H1 (cell line): ENCODE results near the gene KHDC4. TPM values are rescaled to one million over a fixed set of nuclear protein-coding genes. Genes with fewer than 3 reads are reported as not detected.

Source experiments
- CTCF ChIA-PET: fragments of 300-600 bp; sonication (Branson Sonifier 250); formaldehyde crosslinking; loops from one replicate; lab custom pipeline; 2021; ENCODE audit not compliant: partially characterized antibody; lab: Charles Lee
- POLR2A ChIA-PET: fragments of 300-600 bp; sonication (Branson Sonifier 250); formaldehyde crosslinking; loops from one replicate; lab custom pipeline; 2021; ENCODE audit warnings: inconsistent platforms; ENCODE audit not compliant: partially characterized antibody; lab: Charles Lee
- DNase-seq, 2 experiments: peaks; one replicate each; pipeline versions ENCODE4 v3.0.0 to v3.0.0-alpha.2; 2010 to 2022; ENCODE audit warnings: low spot score in 2 of 2, low read depth in 1 of 2, mixed read lengths in 1 of 2
- FAIRE-seq: peaks from 2 replicates; lab custom pipeline; 2011; peaks lifted over from hg19 to GRCh38; lab: Jason Lieb, UNC
- H2AFZ ChIP-seq: 2 replicates; pipeline ENCODE4 v1.8.1; 2012; ENCODE audit warnings: low read length, inconsistent platforms
- H2AK5ac ChIP-seq: 2 replicates; pipeline ENCODE4 v1.6.1; 2013; ENCODE audit warnings: low read depth, low read length
- H2BK120ac ChIP-seq: replicated peaks from 2 replicates; pipeline ENCODE3; 2013; ENCODE audit warnings: low read depth, low read length, inconsistent platforms
- H2BK12ac ChIP-seq: 2 replicates; pipeline ENCODE4 v1.6.1; 2013; ENCODE audit warnings: low read depth, low read length
- H2BK15ac ChIP-seq: 2 replicates; pipeline ENCODE4 v1.6.1; 2013; ENCODE audit warnings: low read length
- H2BK20ac ChIP-seq: 2 replicates; pipeline ENCODE4 v1.6.1; 2013; ENCODE audit warnings: low read length
- H2BK5ac ChIP-seq: 2 replicates; pipeline ENCODE4 v1.6.1; 2013; ENCODE audit warnings: low read depth, low read length
- H3K14ac ChIP-seq: 2 replicates; pipeline ENCODE4 v1.6.1; 2013; ENCODE audit warnings: inconsistent platforms; ENCODE audit not compliant: insufficient read length
- H3K18ac ChIP-seq: 2 replicates; pipeline ENCODE4 v1.6.1; 2013; ENCODE audit warnings: low read length; ENCODE audit errors: extremely low read depth
- H3K23ac ChIP-seq: 2 replicates; pipeline ENCODE4 v1.6.1; 2013; ENCODE audit warnings: inconsistent platforms; ENCODE audit not compliant: insufficient read length
- H3K23me2 ChIP-seq: 2 replicates; pipeline ENCODE4 v1.6.1; 2013; ENCODE audit warnings: low read depth, low read length
- H3K27ac ChIP-seq: 2 replicates; pipeline ENCODE4 v1.6.1; 2011; ENCODE audit warnings: low read depth, low read length, inconsistent platforms
- H3K27me3 ChIP-seq, 4 experiments: replicated peaks in 1 of 4; 1 replicate in 1 of 4; 2 replicates in 3 of 4; pipeline versions ENCODE4 v1.6.1 to v1.8.1; 2011 to 2013; ENCODE audit warnings: low read length in 3 of 4, mild to moderate bottlenecking in 3 of 4, inconsistent platforms in 2 of 4, mixed read lengths in 2 of 4, moderate library complexity in 1 of 4; ENCODE audit not compliant: control insufficient read depth in 3 of 4, insufficient read depth in 3 of 4; ENCODE audit errors: extremely low read depth in 1 of 4
- H3K36me3 ChIP-seq, 4 experiments: 2 replicates each; pipeline versions ENCODE4 v1.6.1 to v1.8.1; 2011 to 2013; ENCODE audit warnings: mild to moderate bottlenecking in 4 of 4, low read length in 3 of 4, moderate library complexity in 2 of 4, control low read depth in 1 of 4, inconsistent platforms in 1 of 4; ENCODE audit not compliant: insufficient read depth in 4 of 4, control insufficient read depth in 2 of 4
- H3K4ac ChIP-seq: replicated peaks from 2 replicates; pipeline ENCODE3; 2013; ENCODE audit warnings: low read length, low read depth, mixed read lengths, inconsistent platforms; ENCODE audit not compliant: insufficient read length
- H3K4me1 ChIP-seq, 4 experiments: replicated peaks in 1 of 4; 1 replicate in 1 of 4; 2 replicates in 3 of 4; pipeline versions ENCODE4 v1.6.1 to v1.8.1; 2011 to 2013; ENCODE audit warnings: low read length in 3 of 4, inconsistent platforms in 2 of 4, mixed read lengths in 1 of 4; ENCODE audit not compliant: insufficient read depth in 4 of 4, control insufficient read depth in 3 of 4
- H3K4me2 ChIP-seq, 2 experiments: 2 replicates each; pipeline versions ENCODE4 v1.6.1 to v1.8.1; 2011 to 2013; ENCODE audit warnings: low read depth in 2 of 2, low read length in 2 of 2, control low read depth in 1 of 2, inconsistent platforms in 1 of 2, mild to moderate bottlenecking in 1 of 2; ENCODE audit not compliant: insufficient read depth in 1 of 2
- H3K4me3 ChIP-seq, 4 experiments: fragments of 200-600, 300-600 bp in 1 of 4; sonication (generic), shearing (Covaris generic), sonication (Bioruptor Twin) in 1 of 4; 2 replicates each; pipeline versions ENCODE4 v1.5.1 to v1.8.1; 2011 to 2016; ENCODE audit warnings: low read length in 4 of 4, low read depth in 3 of 4, control low read depth in 2 of 4, inconsistent platforms in 2 of 4, mild to moderate bottlenecking in 2 of 4, mixed read lengths in 1 of 4, moderate library complexity in 1 of 4; ENCODE audit not compliant: insufficient read depth in 2 of 4; ENCODE audit errors: extremely low read depth in 1 of 4
- H3K56ac ChIP-seq: replicated peaks from 2 replicates; pipeline ENCODE3; 2013; ENCODE audit warnings: low read depth, mild to moderate bottlenecking, mixed read lengths, low read length, inconsistent platforms; ENCODE audit not compliant: insufficient read length
- H3K79me1 ChIP-seq: 2 replicates; pipeline ENCODE4 v1.6.1; 2013; ENCODE audit warnings: low read depth, low read length, control low read depth
- H3K79me2 ChIP-seq, 2 experiments: 2 replicates each; pipeline versions ENCODE4 v1.6.1 to v1.8.1; 2012 to 2013; ENCODE audit warnings: low read length in 2 of 2, mild to moderate bottlenecking in 2 of 2, inconsistent platforms in 1 of 2; ENCODE audit not compliant: insufficient read depth in 2 of 2, control insufficient read depth in 1 of 2
- H3K9ac ChIP-seq, 4 experiments: replicated peaks in 1 of 4; 1 replicate in 1 of 4; 2 replicates in 3 of 4; pipeline versions ENCODE4 v1.6.1 to v1.8.1; 2011 to 2013; ENCODE audit warnings: low read depth in 3 of 4, low read length in 3 of 4, control low read depth in 2 of 4, mild to moderate bottlenecking in 2 of 4, moderate library complexity in 2 of 4, inconsistent platforms in 1 of 4; ENCODE audit errors: extremely low read depth in 1 of 4
- H3K9me3 ChIP-seq, 2 experiments: 2 replicates each; pipeline versions ENCODE4 v1.6.1 to v1.8.1; 2012 to 2013; ENCODE audit warnings: mild to moderate bottlenecking in 2 of 2, moderate library complexity in 2 of 2, control low read depth in 1 of 2, inconsistent platforms in 1 of 2, low read depth in 1 of 2, low read length in 1 of 2, mixed read lengths in 1 of 2; ENCODE audit not compliant: insufficient read depth in 2 of 2
- H4K20me1 ChIP-seq, 2 experiments: replicated peaks in 1 of 2; 2 replicates each; pipeline versions ENCODE3 to v1.8.1; 2011 to 2013; ENCODE audit warnings: inconsistent platforms in 2 of 2, low read length in 2 of 2, mild to moderate bottlenecking in 1 of 2; ENCODE audit not compliant: insufficient read depth in 2 of 2, control insufficient read depth in 1 of 2
- H4K5ac ChIP-seq: 2 replicates; pipeline ENCODE4 v1.6.1; 2013; ENCODE audit warnings: low read length, low read depth, mixed read lengths, inconsistent platforms; ENCODE audit not compliant: insufficient read length
- H4K8ac ChIP-seq: 2 replicates; pipeline ENCODE4 v1.8.0; 2013; ENCODE audit warnings: mild to moderate bottlenecking, moderate library complexity, low read length, inconsistent platforms; ENCODE audit not compliant: insufficient read depth; ENCODE audit errors: extremely low read depth
- H4K91ac ChIP-seq: replicated peaks from 2 replicates; pipeline ENCODE3; 2013; ENCODE audit warnings: low read length, mixed read lengths, inconsistent platforms; ENCODE audit not compliant: insufficient read length
- ATF3 ChIP-seq: IDR thresholded peaks from 2 replicates; pipeline ENCODE4 v1.6.1; 2011; ENCODE audit warnings: low read depth, mild to moderate bottlenecking, low read length; ENCODE audit not compliant: insufficient read depth
- CBX8 ChIP-seq: fragments of 300-800, 300-1000 bp; sonication (generic); IDR thresholded peaks from 2 replicates; pipeline ENCODE4 v1.7.1; 2016; ENCODE audit warnings: low read depth, low read length, borderline replicate concordance
- CEBPB ChIP-seq: IDR thresholded peaks from 2 replicates; pipeline ENCODE4 v1.6.1; 2012; ENCODE audit warnings: low read depth, low read length
- CHD1 ChIP-seq: IDR thresholded peaks from 2 replicates; pipeline ENCODE4 v1.6.1; 2012; ENCODE audit warnings: low read depth, low read length, improper control_type of control experiment
- CREB1 ChIP-seq: IDR thresholded peaks from 2 replicates; pipeline ENCODE4 v1.6.1; 2012; ENCODE audit warnings: inconsistent platforms
- CTBP2 ChIP-seq: IDR thresholded peaks from 2 replicates; pipeline ENCODE4 v1.7.0; 2011; ENCODE audit warnings: borderline replicate concordance, mild to moderate bottlenecking, moderate library complexity, mixed read lengths, low read length; ENCODE audit not compliant: insufficient read depth, insufficient read length
- HDAC2 ChIP-seq, 2 experiments: fragments of 300-600 bp in 1 of 2; sonication (generic) in 1 of 2; IDR thresholded peaks; 2 replicates each; pipeline ENCODE4 v1.6.1; 2011 to 2012; ENCODE audit warnings: low read depth in 2 of 2, low read length in 2 of 2, mild to moderate bottlenecking in 2 of 2, moderate library complexity in 2 of 2, borderline replicate concordance in 1 of 2, inconsistent platforms in 1 of 2
- KDM1A ChIP-seq: fragments of 200-600, 300-600 bp; sonication (generic); IDR thresholded peaks from 2 replicates; pipeline ENCODE4 v1.7.1; 2016; ENCODE audit warnings: mild to moderate bottlenecking, low read length, borderline replicate concordance
- KDM4A ChIP-seq: IDR thresholded peaks from one replicate; pipeline ENCODE4 v1.7.1; 2012; ENCODE audit warnings: low read depth, mild to moderate bottlenecking, moderate library complexity, low read length, inconsistent platforms; ENCODE audit not compliant: severe bottlenecking
- MAFK ChIP-seq: IDR thresholded peaks from 2 replicates; pipeline ENCODE4 v1.6.1; 2012; ENCODE audit warnings: low read depth, mild to moderate bottlenecking, improper control_type of control experiment, low read length
- TAF1 ChIP-seq: IDR thresholded peaks from 2 replicates; pipeline ENCODE4 v1.6.1; 2011; ENCODE audit warnings: mild to moderate bottlenecking, low read depth, low read length
- TBP ChIP-seq: IDR thresholded peaks from 2 replicates; pipeline ENCODE4 v1.6.1; 2011; ENCODE audit warnings: low read depth, low read length, improper control_type of control experiment
- USF2 ChIP-seq: IDR thresholded peaks from 2 replicates; pipeline ENCODE4 v1.6.1; 2011; ENCODE audit warnings: low read length, improper control_type of control experiment
- polyA plus RNA-seq, 7 experiments: library from polyadenylated mRNA; depleted of rRNA in 3 of 7; stranded (reverse) in 5 of 7; unstranded in 2 of 7; fragments of >200 nt in 5 of 7; fragments of 200-250 nt in 2 of 7; gene quantifications; 1 replicate in 5 of 7; 2 replicates in 1 of 7; 4 replicates in 1 of 7; pipeline versions ENCODE4 v1.2.1 to v1.2.3, GENCODE V29; 2011 to 2013; ENCODE audit warnings: missing spikeins in 2 of 7, mixed read lengths in 2 of 7
- total RNA-seq: library from RNA; stranded (reverse); fragmentation: NEBNext Ultra II Directional; extraction: Animal tissue kit (Norgen Biotek cat#: 25700); gene quantifications from 2 replicates; pipeline ENCODE4 v1.2.1, GENCODE V29; 2021

KHDC4 gene
- total and polyA plus RNA-seq, 2 of the 8 experiments (the other 6 are each of a cell fraction or from before 2014, with no cell fraction given), result 56.6 to 81.1 TPM

GRCh38 chr1:155882235-155882634 lies 52.0 kb downstream of the KHDC4 start:
- Histone ChIP-seq H3K23ac (no peak overlapping the region), H3K4ac (no peak overlapping the region), H3K27me3 (no peaks in the 10 kb centered on the region), H3K4me2 (no peak overlapping the region), H2BK120ac (no peak overlapping the region), H3K56ac (no peak overlapping the region), H4K5ac (no peak overlapping the region), H2BK20ac (no peak overlapping the region), H2AFZ (no peak overlapping the region), H4K91ac (no peak overlapping the region), H3K4me1 (0 out of 7 replicates have a peak, but pooled peaks cover 0 to 3% (median 0%) of the 10 kb centered on the region in 4 experiments), H3K79me2 (no peaks in the 10 kb centered on the region), H4K20me1 (no peaks in the 10 kb centered on the region), H2AK5ac (no peak overlapping the region), H3K14ac (no peak overlapping the region), H3K9ac (no peak overlapping the region), H4K8ac (no peak overlapping the region), H2BK5ac (no peak overlapping the region), H3K27ac (no peak overlapping the region), H3K79me1 (no peaks in the 10 kb centered on the region), H2BK15ac (no peak overlapping the region), H3K23me2 (no peaks in the 10 kb centered on the region), H3K4me3 (no peak overlapping the region), H3K9me3 (no peaks in the 10 kb centered on the region), H3K18ac (no peak overlapping the region), H2BK12ac (no peak overlapping the region), H3K36me3 (no peaks in the 10 kb centered on the region)
- DNase-seq, result no peak
- no peak for TF ChIP-seq CEBPB
- no peak for TF ChIP-seq CTBP2
- no peak for TF ChIP-seq CHD1
- TF ChIP-seq HDAC2 (IDR thresholded peaks at IDR 0.05; ENCODE audit: borderline replicate concordance in 1 of 2, low read depth in 2 of 2, low read length in 2 of 2), result no peak
- no peak for TF ChIP-seq ATF3
- no peak for TF ChIP-seq MAFK
- TF ChIP-seq CBX8, result no peak
- no peak for TF ChIP-seq KDM1A
- TF ChIP-seq CREB1, result no peak
- TF ChIP-seq KDM4A, result no peak
- no peak for TF ChIP-seq USF2
- no peak for TF ChIP-seq TBP
- TF ChIP-seq TAF1, result no peak
- POLR2A ChIA-PET, result interaction anchor here (0.6 to 2.5 kb wide), 5 partner anchors 11 to 299 kb away, joined by 3 to 10 read pairs (median 3); no protein-coding TSS in a partner anchor
- CTCF ChIA-PET, result interaction anchor here (0.6 to 1.3 kb wide), 4 partner anchors 16 to 533 kb away, joined by 3 to 5 read pairs (median 3); no protein-coding TSS in a partner anchor
- no peak for FAIRE-seq
